Endothelial cell of umbilical vein (primary cell): ENCODE measurements around the gene EFHC2.

Experiments
- CTCF ChIP-seq, 2 donors: IDR thresholded peaks; 1 replicate in 1 of 2; 2 replicates in 1 of 2; pipeline ENCODE4 v1.5.1; 2011; ENCODE audit warnings: low read length in 2 of 2, mild to moderate bottlenecking in 2 of 2, moderate library complexity in 2 of 2, control low read depth in 1 of 2, inconsistent platforms in 1 of 2, low read depth in 1 of 2; ENCODE audit not compliant: insufficient read depth in 1 of 2; ENCODE audit errors: extremely low read depth in 1 of 2
- EZH2 ChIP-seq: IDR thresholded peaks from 2 replicates; pipeline ENCODE4 v1.6.1; 2012; ENCODE audit warnings: borderline replicate concordance, low read depth, mild to moderate bottlenecking, moderate library complexity, low read length, inconsistent platforms; ENCODE audit not compliant: severe bottlenecking
- GATA2 ChIP-seq: IDR thresholded peaks from 2 replicates; pipeline ENCODE4 v1.7.0; 2011; ENCODE audit warnings: low read depth, mild to moderate bottlenecking, moderate library complexity, mixed read lengths, low read length; ENCODE audit not compliant: insufficient read length, insufficient read depth
- MAX ChIP-seq: IDR thresholded peaks from 2 replicates; pipeline ENCODE4 v1.6.1; 2011; ENCODE audit not compliant: insufficient read depth, insufficient read length
- MYC ChIP-seq: IDR thresholded peaks from one replicate; pipeline ENCODE4 v1.6.1; 2011; ENCODE audit warnings: mild to moderate bottlenecking, low read depth, low read length
- POLR2A ChIP-seq: IDR thresholded peaks from 2 replicates; pipeline ENCODE4 v1.6.1; 2012; ENCODE audit warnings: low read depth, mild to moderate bottlenecking, control low read depth, low read length
- POLR2AphosphoS5 ChIP-seq: IDR thresholded peaks from 2 replicates; pipeline ENCODE4 v1.6.1; 2012; ENCODE audit warnings: low read depth, mild to moderate bottlenecking, control low read depth, low read length, moderate library complexity; ENCODE audit not compliant: insufficient read depth

GRCh38 chrX:44290718-44291117, 52.8 kb downstream of the EFHC2 start:
- TF ChIP-seq CTCF (IDR thresholded peaks at IDR 0.05; ENCODE audit: extremely low read depth in 1 of 2, insufficient read depth in 1 of 2, low read depth in 1 of 2, low read length in 2 of 2) (no peak), POLR2A (no peak), POLR2AphosphoS5 (no peak), MAX (no peak), EZH2 (no peak), GATA2 (no peak), MYC (no peak)
